A549 treated with AZD2906 at 1 μM for 4 hours (cell line): ENCODE measurements around the gene IFNA5. TPM values are rescaled to one million over a fixed set of nuclear protein-coding genes. Genes with fewer than 3 reads are reported as not detected.

Source experiments
- total RNA-seq: library from RNA; stranded (reverse); fragments of 200-300 nt; extraction: Qiagen RNA extraction; gene quantifications from 5 replicates; pipeline ENCODE4 v1.2.3, GENCODE V29; 2022

The IFNA5 gene
- not detected in 5 replicates for total RNA-seq

DNA sequence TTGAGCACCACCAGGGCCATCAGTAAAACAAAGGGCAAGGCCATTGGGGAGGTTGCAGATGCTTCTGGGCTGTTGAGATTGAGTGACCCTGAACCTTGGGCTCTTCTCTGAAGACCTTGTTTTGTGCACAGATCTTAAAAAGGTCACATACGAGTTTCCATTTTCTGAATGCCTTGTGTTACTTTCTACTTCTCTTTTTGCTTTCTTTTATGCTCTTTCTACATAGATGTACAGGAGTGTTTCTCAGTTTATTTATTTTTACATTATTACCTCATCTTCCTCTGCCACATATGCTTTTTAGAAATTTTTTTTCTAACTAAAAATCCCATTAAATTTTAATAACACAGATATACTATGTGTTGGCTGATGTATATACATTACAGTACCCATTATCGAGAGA is at the start of gene IFNA5:
Gene IFNA5 (minus strand): TSS at position 101 of the 400 bp plus-strand sequence. CDS start 57 bp downstream, at position 44.

DNA sequence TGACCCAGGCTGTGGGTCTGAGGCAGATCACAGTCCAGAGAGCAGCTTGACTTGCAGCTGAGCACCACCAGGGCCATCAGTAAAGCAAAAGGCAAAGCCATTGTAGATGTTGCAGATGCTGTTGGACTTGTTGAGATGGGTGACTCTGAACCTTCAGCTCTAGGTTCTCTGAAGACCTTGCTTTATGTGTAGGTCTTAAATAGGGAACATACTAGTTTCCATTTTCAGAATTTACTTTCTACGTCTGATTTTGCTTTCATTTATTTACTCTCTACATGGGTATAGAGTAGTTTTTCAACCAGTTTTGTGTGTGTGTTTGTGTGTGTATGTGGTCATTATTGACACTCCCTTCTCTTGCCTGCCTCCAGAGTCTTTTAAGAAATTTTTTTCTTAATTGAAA is 45.7 kb upstream of the IFNA5 start, which contains the start of gene IFNA6:
Gene IFNA6 (minus strand): TSS at position 101 of the 400 bp plus-strand sequence. CDS start 0 bp downstream, at position 101.

DNA sequence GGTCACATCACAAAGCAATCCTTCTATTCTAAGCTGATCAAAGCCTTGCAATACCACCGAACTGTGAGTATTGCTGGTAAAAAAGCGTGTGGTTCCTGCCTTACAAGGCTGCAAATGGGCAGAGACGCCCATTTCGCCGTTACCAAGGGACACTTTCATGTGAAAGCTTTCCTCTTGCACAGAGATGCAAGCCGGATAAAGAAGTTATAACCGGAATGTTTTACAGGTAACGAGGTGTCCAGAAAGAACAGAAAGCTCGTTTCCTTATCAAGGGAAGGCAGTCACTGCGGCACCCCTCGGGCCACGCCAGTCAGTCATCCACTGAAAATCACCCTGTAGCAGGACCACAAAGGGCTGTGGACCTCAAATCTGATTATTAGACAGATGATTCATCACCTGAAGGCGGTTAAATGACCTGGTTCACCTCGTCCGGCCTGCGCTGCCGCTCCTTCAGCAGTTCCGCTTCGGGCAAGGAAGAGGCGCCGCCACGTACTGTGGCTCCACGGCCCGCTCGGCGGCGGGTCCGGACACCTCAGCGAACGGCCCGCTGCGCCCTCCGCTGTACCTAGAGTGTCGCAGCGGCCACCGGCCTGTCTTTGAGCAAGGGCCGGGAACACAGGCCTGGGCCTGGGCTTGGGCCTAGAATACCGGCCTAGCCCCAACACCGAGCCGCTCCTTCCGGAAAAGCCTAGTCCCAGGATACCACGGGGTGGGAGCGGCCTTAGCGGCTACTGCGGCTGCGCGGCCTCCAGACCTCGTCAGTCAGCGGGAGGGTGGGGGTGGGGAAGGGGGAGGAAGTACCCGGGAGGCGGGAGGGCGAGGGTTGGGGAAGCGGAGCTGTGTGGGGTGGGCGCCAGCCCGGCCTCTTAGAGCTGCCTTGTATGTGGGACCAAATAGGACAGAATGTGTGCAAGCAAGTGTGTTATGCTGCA is 29.9 kb upstream of the IFNA5 start, which contains the start of gene KLHL9:
Gene KLHL9 (minus strand): TSS at position 704 of the 932 bp plus-strand sequence. CDS start 545 bp downstream, at position 159.

Other genes starting within 250 kb of the IFNA5 start
- gene IFNB1, start 227.4 kb downstream of the IFNA5 start, total RNA-seq = not detected in 5 replicates
- gene IFNW1, start 163.5 kb downstream of the IFNA5 start, total RNA-seq = not detected in 5 replicates
- gene IFNA21, start 138.7 kb downstream of the IFNA5 start, total RNA-seq = not detected in 5 replicates
- gene IFNA4, start 117.7 kb downstream of the IFNA5 start, total RNA-seq = not detected in 5 replicates
- not detected in 5 replicates for gene IFNA7, start 103.1 kb downstream of the IFNA5 start, total RNA-seq
- gene IFNA10, start 98.2 kb downstream of the IFNA5 start, total RNA-seq = not detected in 5 replicates
- gene IFNA16, start 88.0 kb downstream of the IFNA5 start, total RNA-seq = not detected in 5 replicates
- gene IFNA17, start 77.1 kb downstream of the IFNA5 start, total RNA-seq = not detected in 5 replicates
- not detected in 5 replicates for gene IFNA14, start 65.3 kb downstream of the IFNA5 start, total RNA-seq
- 15.3 to 20.3 TPM (median 18.6 TPM) in 5 replicates for gene KLHL9, start 30.1 kb upstream of the IFNA5 start, total RNA-seq
- not detected in 5 replicates for gene IFNA6, start 45.6 kb upstream of the IFNA5 start, total RNA-seq
- not detected in 5 replicates for gene IFNA13, start 62.7 kb upstream of the IFNA5 start, total RNA-seq
- gene IFNA2, start 80.1 kb upstream of the IFNA5 start, total RNA-seq = not detected in 5 replicates
- not detected in 5 replicates for gene IFNA8, start 103.8 kb upstream of the IFNA5 start, total RNA-seq
- gene IFNA1, start 135.1 kb upstream of the IFNA5 start, total RNA-seq = not detected in 5 replicates
- gene IFNE, start 177.0 kb upstream of the IFNA5 start, total RNA-seq = 0.41 to 1.1 TPM (median 0.72 TPM) in 5 replicates